Fibroblast of villous mesenchyme (primary cell): ENCODE measurements around the gene MYO9A. TPM values are rescaled to one million over a fixed set of nuclear protein-coding genes. Genes with fewer than 3 reads are reported as not detected.

Experiments
- DNase-seq: peaks from one replicate; pipeline ENCODE4 v3.0.0-alpha.2; 2010; ENCODE audit warnings: low read depth
- H3K4me3 ChIP-seq: 2 replicates; pipeline ENCODE4 v1.5.1; 2011; ENCODE audit warnings: low read depth, mild to moderate bottlenecking, low read length
- CTCF ChIP-seq: IDR thresholded peaks from 2 replicates; pipeline ENCODE4 v1.5.1; 2012; ENCODE audit warnings: low read depth, mild to moderate bottlenecking, low read length; ENCODE audit not compliant: insufficient read depth
- total RNA-seq: library from RNA; depleted of rRNA; stranded (reverse); fragments of >200 nt; gene quantifications from 2 replicates; pipeline ENCODE4 v1.2.3, GENCODE V29; 2012

MYO9A gene
- total RNA-seq, 1 donor, result 51.8 TPM

- TF ChIP-seq CTCF, result no peak
- no peak overlapping the region for H3K4me3 ChIP-seq
- no peak for DNase-seq
These were observed 224.3 kb downstream of the MYO9A start for GRCh38 chr15:71893691-71894090.

DNA sequence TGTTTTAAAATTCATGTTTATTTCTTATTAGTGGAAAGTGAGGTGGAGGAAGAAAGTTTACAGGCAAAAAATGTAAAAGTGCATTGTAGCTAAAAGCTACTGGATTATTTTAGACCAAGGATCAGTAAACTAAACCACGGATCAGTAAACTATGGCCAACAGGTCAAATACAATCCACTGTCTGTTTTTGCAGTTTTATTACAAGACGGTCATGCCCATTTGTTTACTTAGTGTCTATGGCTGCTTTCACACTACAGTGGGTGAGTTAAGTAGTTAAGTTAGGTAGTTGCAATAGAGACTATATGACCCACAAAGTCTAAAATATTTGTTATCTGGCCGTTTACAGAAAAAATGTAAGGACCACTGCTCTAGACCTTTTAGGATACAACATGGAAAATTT is 225.6 kb downstream of the MYO9A start:
- peak; percentile 19 for DNase-seq
- H3K4me3 ChIP-seq, result no peak overlapping the region
- no peak for TF ChIP-seq CTCF

- no peak overlapping the region for H3K4me3 ChIP-seq
- no peak for DNase-seq
- TF ChIP-seq CTCF, result no peak
These were observed 226.9 kb downstream of the MYO9A start for GRCh38 chr15:71891026-71891425.

DNA sequence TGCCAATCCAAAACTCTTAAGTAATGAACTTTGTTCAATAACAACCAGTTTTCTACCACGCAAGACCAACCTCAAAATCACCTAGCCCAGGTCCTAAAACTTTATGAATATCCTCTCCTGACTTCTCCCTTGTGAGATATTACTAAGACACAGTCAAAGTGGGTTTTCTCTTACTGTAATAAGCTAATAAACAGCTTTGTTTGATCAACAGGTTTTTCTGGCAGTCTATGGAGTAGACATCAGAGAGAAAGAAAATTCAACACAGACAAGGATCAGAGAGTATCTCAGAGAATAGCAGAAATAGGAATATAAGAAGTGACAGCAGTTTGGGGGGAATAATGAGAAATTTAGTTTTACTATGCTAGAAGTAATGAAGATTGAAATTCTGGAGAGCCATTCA is 228.0 kb downstream of the MYO9A start:
- DNase-seq, result no peak
- no peak overlapping the region for H3K4me3 ChIP-seq
- no peak for TF ChIP-seq CTCF

- no peak overlapping the region for H3K4me3 ChIP-seq
- no peak for TF ChIP-seq CTCF
- DNase-seq, result no peak
These were observed 228.6 kb downstream of the MYO9A start for GRCh38 chr15:71889385-71889784.

GRCh38 chr15:71888797-71889196 is 229.2 kb downstream of the MYO9A start:
- DNase-seq, result no peak
- TF ChIP-seq CTCF, result no peak
- H3K4me3 ChIP-seq, result no peak overlapping the region

DNA sequence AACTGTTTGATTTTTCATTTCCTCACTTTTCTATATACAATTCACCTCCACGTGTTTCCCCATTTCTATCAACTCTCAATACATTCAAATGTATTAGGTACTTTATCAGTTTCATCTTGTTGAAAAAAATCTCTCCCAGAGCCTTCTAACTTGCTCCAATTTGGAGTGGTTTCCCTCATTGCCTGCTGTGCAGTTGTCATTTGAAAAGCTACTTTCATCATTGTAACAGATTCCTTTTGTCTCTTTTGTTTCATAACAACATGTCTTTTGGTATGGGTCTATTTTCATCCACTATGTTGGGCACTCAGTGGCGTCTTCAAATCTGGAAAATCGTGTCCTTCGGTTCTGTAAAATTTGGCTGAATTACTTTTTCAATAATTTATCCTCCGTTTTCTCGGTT is 232.6 kb downstream of the MYO9A start:
- TF ChIP-seq CTCF, result no peak
- no peak for DNase-seq
- no peak overlapping the region for H3K4me3 ChIP-seq
